ENCODE results near the gene KEAP1.
"Not testable (repeated sequence)": the region's sequence is repeated elsewhere in the genome, so short reads cannot be mapped to it uniquely, and the experiment has no call there.

Gene KEAP1

DNA sequence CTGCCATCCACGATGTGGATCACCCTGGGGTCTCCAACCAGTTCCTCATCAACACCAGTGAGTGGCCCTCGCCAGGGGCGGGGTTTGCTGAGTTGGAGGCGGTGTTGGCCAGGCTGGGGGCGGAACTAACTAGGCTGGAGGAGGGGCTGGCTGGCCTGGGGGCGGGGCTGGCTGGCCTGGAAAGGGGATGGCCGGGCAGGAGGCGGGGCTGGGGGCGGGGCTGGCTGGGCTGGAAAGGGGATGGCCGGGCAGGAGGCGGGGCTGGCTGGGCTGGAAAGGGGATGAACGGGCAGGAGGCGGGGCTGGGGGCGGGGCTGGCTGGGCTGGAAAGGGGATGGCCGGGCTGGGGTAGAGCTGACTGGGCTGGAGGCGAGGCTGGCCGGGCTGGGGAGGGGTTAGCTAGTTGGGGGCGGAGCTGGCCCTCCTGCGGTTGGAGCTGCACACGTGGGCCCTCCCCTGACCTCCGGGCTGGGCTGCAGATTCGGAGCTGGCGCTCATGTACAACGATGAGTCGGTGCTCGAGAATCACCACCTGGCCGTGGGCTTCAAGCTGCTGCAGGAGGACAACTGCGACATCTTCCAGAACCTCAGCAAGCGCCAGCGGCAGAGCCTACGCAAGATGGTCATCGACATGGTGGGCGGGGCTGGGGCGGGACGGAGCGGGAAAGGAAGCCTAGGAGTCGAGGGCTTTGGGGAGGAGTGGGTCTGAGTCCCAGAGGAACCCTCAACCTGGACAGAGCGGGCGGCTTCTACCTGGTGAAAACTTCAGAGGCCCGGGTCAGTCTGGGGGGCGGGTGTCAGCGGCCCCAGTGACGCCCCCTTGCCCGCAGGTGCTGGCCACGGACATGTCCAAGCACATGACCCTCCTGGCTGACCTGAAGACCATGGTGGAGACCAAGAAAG, 41.9 kb downstream of the KEAP1 start:
- H3K36me3 ChIP-seq = peaks cover 7% of the 10 kb centered on the region; the same call in 1 of the 2 replicates
- H3K9me3 ChIP-seq = no peaks in the 10 kb centered on the region
- peak overlapping the region; percentile 37 for H3K4me3 ChIP-seq (ENCODE audit: low read depth, low read length)
- peak; percentile 99 for DNase-seq
- no peaks in the 10 kb centered on the region for H3K27me3 ChIP-seq
- H3K4me1 ChIP-seq = peaks cover 5% of the 10 kb centered on the region
- no peak for TF ChIP-seq CTCF (IDR thresholded peaks at IDR 0.05; ENCODE audit: low read depth, low read length)

- no peak for DNase-seq
- Histone ChIP-seq H3K4me1 (peaks cover 5% of the 10 kb centered on the region), H3K27me3 (no peaks in the 10 kb centered on the region), H3K36me3 (peaks cover 7% of the 10 kb centered on the region; the same call in 1 of the 2 replicates), H3K9me3 (no peaks in the 10 kb centered on the region), H3K4me3 (ENCODE audit: low read depth, low read length) (no peak overlapping the region)
- no peak for TF ChIP-seq CTCF (IDR thresholded peaks at IDR 0.05; ENCODE audit: low read depth, low read length)
These were observed 42.5 kb downstream of the KEAP1 start for GRCh38 chr19:10460714-10461046.

- not testable (repeated sequence) for H3K36me3 ChIP-seq; H3K27me3 ChIP-seq; DNase-seq; H3K4me3 ChIP-seq (ENCODE audit: low read depth, low read length); H3K9me3 ChIP-seq; H3K4me1 ChIP-seq
These were observed 44.4 kb downstream of the KEAP1 start for GRCh38 chr19:10458733-10459132.

GRCh38 chr19:10454267-10454666, 48.9 kb downstream of the KEAP1 start:
- DNase-seq = peak; percentile 54
- no peaks in the 10 kb centered on the region for H3K36me3 ChIP-seq

DNA sequence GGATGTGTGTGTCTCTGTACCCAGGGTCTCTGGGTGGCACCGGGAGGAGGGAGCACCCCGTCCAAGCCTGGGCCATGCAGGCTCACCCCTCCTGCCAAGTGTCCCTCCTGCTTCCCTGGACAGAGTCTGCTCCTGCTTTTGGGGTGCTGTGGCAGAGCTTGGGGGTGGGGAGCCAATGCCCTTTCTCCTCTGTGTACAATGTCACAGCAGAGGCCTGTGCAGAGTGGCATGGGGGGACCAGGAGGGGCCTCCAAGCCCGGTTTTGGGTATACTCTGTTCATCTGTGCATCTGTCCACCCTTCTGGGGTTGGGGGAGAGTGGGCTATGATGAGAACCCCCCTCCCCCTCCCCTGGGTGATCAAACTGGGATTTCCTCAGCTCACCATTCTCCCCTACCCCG, 49.3 kb downstream of the KEAP1 start:
- no peak for TF ChIP-seq CTCF (IDR thresholded peaks at IDR 0.05; ENCODE audit: low read depth, low read length)
- Histone ChIP-seq H3K4me1 (no peaks in the 10 kb centered on the region; the same call in 1 of the 2 replicates), H3K27me3 (no peaks in the 10 kb centered on the region), H3K9me3 (no peaks in the 10 kb centered on the region), H3K36me3 (no peaks in the 10 kb centered on the region), H3K4me3 (ENCODE audit: low read depth, low read length) (no peak overlapping the region)
- DNase-seq = no peak

More at GRCh38 chr19:10454267-10454666, 48.9 kb downstream of the KEAP1 start:
- Histone ChIP-seq H3K27me3 (no peaks in the 10 kb centered on the region), H3K9me3 (no peaks in the 10 kb centered on the region), H3K4me1 (no peaks in the 10 kb centered on the region; the same call in 1 of the 2 replicates), H3K4me3 (ENCODE audit: low read depth, low read length) (no peak overlapping the region)
- TF ChIP-seq CTCF (IDR thresholded peaks at IDR 0.05; ENCODE audit: low read depth, low read length) = no peak

DNA sequence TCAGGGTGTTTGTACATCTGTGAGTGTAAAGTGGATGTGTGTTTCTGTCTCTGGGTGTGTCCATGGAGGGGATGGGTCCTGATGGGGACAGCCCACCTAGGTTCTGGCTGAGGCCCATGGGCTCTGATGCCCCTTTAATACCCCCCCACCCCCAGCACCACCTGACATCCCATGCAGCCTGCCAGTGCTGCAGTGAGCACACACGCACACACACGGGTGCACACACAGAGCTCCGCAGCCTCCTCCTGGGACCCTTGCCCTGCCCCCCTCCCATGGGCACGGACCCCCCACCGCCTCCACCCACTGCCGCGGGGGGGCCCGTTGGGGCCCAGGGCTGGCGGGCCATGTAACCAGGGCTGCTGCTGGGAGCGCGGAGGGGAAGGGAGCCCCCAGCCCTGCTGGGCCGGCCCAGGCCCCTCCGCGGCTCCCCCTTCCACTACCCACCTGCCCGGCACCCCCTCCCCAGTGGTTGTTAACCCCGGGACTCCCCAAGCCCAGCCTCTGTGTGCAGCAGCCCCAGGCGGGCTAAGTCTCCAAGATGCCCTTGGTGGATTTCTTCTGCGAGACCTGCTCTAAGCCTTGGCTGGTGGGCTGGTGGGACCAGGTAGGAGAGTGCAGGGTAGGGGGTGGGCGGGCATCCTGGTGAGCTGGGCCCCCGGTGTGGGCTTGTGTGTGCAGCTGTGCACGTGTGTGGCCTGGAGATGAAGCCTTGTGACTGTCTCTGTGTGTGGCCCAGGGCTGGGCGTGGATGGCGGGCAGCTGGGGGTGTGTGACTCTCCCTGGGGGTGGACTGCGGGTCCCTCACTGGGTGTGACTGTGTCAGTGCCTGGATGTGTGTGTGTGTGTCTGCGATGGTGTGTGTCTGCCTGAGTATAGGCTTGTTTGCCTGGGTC, 50.2 kb downstream of the KEAP1 start:
- Histone ChIP-seq H3K4me3 (ENCODE audit: low read depth, low read length) (no peak overlapping the region), H3K4me1 (no peaks in the 10 kb centered on the region; the same call in 1 of the 2 replicates), H3K27me3 (no peaks in the 10 kb centered on the region), H3K36me3 (no peaks in the 10 kb centered on the region), H3K9me3 (no peaks in the 10 kb centered on the region)
- TF ChIP-seq CTCF (IDR thresholded peaks at IDR 0.05; ENCODE audit: low read depth, low read length) = no peak
- no peak for DNase-seq
